ENCODE measurements around the gene C2orf42.
"Not testable (repeated sequence)": the region's sequence is repeated elsewhere in the genome, so short reads cannot be mapped to it uniquely, and the experiment has no call there.

The C2orf42 gene

DNA sequence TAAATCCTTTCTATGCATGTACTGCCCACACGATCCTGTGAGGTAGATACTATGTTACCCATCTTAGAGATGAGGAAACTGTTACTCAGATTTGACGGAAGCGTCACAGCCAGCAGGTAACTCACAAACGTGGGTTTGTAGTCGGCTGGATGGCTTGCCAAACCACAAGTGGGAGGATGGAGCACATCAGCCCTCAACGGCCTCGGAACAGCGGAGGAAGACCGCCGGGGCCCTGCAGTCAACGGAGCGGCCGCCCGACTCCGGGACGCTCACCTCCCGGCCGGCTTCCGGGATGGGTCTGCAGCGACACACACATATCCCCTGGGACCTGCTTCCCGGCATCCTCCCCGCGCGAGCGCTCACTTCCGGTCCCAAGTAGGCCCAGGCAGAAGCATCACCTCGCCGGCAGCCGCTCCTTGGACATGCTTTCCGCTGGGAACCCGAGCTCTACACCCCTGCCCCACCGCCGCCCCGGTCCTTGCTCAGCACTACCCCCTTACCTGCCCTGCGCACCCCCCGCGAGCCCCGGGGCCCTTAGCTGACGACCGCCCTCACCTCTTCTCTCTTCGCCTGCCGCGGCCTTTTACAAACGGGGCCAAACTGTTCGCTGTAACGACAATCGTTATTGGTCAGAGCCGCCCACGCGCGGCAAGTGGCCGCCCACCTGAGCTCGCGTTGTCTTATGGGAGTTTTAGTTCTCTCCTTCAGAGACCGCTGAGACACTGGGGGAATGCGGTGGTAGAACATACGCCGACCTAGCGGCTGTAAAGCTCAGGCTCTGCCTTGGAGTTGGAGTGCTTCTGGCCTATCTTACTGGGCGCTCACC is at the start of gene C2orf42:
TSS of gene C2orf42 (minus strand) at position 602 of the 826 bp plus-strand sequence. CDS start 9,034 bp downstream, outside the sequence.
- peak; percentile 98 for DNase-seq

DNA sequence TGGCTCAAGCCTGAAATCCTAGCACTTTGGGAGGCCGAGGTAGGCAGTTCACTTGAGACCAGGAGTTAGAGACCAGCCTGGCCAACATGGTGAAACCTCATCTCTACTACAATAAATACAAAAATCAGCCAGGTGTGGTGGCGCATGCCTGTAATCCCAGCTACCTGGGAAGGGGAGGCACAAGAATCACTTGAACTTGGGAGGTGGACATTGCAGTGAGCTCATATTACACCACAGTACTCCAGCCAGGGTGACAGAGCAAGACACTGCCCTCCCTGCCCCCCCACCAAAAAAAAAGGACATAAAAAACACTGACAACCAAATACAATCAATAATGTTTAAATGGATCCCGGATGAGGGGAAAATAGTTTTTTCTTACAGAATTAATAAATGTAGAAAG is 49.8 kb upstream of the C2orf42 start:
- DNase-seq: no peak

DNA sequence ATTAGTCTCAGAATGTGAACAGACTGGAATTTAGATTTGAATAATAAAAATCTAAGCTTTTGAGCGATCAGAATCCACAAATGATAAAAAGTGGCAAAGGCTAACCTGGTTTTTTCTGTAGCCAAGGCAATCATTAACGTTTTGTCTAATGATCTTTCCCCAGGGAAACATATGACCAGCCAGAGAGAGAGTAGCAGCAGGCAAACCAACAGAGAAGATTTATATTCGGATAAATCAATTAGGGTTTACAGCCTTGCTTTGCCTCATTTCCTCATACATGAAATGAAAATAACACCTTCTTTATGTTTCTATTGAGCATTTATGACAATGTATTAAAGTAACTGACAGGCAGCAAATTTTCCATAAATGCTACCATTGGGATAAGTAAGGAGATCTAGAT is 43.1 kb upstream of the C2orf42 start:
- no peak for DNase-seq

- DNase-seq: no peak
These were observed 36.0 kb upstream of the C2orf42 start for GRCh38 chr2:70226781-70227180.

DNA sequence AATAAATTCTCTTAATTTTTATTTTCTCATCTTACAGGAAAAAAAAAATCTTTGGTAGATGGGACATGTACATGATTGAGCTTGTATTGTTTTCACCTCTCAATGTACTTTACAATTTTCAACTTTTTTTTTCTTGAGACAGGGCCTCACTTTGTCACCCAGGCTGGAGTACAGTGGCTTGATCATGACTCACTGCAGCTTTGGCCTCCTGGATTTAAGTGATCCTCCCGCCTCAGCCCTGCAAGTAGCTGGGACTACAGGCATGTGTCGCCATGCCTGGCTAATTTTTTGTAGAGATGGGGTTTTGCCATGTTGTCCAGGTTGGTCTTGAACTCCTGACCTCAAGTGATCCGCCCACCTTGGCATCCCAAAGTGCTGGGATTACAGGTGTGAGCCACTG is 32.5 kb upstream of the C2orf42 start:
- not testable (repeated sequence) for DNase-seq

GRCh38 chr2:70214953-70215549 is 24.2 kb upstream of the C2orf42 start:
- DNase-seq: no peak

DNA sequence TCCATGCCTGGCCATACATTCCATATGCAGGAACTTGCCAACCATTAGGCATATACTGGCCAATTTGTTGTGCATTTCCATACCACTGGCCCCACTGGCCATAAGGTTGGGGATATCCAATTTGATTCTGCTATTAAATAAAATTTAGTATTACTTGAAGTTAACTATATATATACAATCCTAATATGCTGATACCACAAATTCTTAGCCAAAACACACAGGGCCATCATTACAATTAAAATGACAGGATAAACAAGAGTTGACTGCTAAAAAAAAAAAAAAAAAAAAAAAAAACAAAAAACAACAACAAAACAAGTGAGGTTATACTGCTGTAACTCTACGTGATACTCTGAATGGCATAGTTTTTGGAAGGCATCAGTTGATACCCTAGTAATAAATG is 23.5 kb upstream of the C2orf42 start:
- no peak for DNase-seq

DNA sequence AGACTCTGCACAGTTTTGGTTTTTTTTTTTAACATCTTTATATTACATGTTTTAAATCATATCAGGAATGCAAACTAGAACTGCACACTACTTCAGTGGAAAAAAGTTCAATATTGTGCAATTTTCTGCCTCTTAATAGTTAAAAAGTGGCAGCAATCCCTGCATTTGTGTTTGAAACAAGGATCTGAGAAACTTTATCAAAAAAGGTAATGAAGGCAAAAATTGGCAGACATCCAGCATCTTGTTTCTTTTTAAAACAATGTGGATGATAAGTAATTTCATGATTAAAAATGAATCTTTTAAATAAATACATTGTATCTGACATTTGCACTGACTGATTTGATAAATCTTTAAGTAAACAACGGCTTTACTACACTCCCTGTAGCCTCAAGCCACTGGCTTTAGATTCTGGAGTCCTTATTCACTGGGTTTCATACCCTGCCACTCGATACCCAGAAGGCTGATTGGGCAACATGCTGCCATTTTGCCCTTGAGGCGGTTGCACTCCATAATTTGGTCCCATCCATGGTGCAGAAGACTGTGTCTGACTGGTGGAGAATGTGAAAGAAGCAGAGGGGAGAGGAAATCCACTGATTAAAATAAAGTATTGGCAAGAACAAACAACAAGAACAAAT is 21.6 kb upstream of the C2orf42 start:
- DNase-seq: no peak

- no peak for DNase-seq
These were observed 20.8 kb upstream of the C2orf42 start for GRCh38 chr2:70211595-70211994.

DNA sequence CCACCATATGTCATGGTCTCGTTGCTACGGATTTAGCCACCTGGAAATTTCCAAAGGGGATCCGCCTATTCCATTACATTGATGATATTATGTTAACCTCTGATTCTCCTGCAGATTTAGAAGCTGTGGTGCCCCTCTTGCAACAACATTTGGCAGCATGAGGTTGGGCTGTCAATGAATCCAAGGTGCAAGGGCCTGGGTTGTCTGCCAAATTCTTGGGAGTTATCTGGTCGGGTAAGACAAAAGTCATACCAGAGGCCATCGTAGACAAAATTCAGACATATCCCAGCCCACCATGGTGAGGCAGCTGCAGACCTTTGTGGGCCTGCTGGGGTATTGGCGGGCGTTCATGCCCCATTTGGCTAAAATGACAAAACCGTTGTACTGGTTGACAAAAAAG is 13.6 kb upstream of the C2orf42 start:
- DNase-seq: no peak

DNA sequence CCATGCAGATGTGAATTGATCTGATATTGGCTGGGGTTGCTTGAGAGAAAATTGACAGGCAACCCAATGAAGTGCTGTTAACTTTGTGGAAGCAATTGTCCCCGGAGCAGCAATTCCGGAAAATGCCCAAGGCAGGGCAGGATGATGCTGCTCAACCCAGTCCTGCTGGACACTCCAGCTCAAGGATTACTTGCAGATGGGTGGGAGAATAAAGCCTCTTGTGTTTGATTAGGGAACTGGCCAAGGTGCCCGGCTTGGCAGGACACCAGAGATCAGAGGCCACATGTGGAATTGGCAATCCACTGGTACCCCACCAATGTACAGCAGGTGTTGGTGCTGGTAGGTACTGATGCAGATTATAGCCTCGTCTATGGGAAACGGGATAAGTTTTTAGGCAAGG is 12.3 kb upstream of the C2orf42 start:
- DNase-seq: no peak

GRCh38 chr2:70202236-70202806 is 11.5 kb upstream of the C2orf42 start:
- DNase-seq: no peak

- no peak for DNase-seq
These were observed 11.0 kb upstream of the C2orf42 start for GRCh38 chr2:70201831-70202230.

DNA sequence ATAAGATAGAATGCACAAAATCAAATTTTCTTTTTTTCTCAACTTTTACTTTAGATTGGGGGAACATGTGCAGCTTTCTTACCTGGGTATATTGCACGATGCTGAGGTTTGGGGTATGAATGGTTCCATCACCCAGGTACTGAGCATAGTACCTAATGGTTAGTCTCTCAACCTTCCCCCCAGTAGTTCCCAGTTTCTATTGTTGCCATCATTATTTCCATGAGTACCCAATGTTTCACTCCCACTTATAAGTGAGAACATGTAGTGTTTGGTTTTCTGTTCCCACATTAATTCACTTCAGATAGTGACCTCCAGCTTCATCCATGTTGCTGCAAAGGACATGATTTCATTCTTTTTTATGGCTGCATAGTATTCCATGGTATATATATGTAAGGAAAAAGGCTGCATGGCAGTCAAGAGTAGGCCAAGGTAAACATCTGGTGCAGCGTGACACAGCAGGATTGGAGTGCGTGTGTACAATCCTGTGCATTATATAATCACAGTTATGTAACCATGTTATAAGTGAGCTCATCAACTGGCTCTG is 10.5 kb upstream of the C2orf42 start:
- no peak for DNase-seq

DNA sequence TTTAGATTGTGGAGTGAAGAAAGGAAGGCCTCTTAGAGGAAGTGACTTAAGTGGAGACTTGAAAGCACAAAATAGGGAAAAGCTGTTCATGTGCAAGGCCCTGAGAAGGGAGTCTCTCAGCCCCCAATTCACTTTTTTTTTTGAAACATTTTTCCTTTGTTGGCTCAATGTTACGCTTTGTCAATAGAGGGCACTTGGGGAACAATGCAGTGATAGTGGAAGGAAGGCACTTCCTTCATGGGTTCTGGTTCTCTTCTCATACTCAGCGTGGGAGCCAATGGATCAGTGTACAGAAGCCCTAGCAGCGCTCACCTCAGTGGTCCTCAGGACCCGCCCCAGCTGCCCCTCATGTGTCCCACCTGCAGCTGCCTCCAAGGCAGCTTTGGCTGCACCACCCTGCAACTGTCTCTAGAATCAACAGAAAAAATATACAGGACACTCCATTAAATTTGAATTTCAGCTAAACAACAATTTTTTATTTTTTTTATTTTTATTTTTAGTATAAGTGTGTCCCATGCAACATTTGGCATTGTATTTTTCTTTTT is 8.6 kb upstream of the C2orf42 start:
- DNase-seq: no peak

DNA sequence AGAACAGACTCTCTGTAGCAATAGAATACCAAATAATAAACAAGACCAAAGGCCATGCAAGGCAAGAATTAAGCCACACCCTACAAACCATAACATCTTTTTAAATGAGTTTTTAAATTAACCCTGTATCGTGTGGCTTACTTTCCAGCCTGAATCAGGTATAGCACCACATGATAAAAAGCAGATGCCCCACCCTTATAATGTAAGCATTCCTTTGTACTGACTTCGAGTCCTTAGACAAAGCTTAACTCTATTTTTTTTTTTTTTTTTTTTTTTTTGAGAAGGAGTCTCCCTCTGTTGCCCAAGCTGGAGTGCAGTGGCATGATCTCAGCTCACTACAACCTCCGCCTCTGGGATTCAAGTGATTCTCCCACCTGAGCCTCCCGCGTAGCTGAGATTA is 1.7 kb upstream of the C2orf42 start:
- DNase-seq: no peak

- no peak for DNase-seq
These were observed 471 bp upstream of the C2orf42 start for GRCh38 chr2:70191244-70191735.

DNA sequence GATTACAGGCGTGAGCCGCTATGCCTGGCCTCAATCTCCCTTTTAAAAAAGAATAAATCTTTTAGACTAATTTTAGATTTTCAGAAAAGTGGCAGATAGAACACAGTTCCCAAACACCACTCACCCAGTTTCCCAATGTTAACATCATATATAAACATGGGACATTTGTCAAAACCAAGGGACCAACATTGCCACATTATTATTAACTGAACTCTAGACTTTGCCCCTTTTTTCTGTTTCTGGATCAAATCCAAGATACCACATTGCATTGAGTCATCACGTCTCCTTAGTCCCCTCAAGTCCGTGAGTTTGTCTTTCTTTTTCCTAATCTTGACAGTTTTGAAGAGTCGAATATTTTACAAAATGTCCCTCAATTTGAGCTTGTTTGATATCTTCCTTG is 2.4 kb downstream of the C2orf42 start:
- DNase-seq: no peak

DNA sequence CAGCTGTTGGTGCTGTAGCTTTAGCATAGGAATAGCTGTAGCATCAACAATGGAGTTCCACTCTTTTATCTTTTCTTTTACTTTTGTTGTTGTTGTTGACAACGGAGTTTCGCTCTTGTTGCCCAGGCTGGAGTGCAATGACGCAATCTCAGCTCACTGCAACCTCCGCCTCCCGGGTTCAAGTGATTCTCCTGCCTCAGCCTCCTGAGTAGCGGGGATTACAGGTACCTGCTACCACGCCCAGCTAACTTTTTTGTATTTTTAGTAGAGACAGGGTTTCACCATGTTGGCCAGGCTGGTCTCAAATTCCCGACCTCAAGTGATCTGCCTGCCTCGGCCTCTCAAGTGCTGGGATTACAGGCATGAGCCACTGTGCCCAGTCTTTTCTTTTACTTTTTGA is 3.6 kb downstream of the C2orf42 start:
- not testable (repeated sequence) for DNase-seq

GRCh38 chr2:70182689-70183088 is 8.1 kb downstream of the C2orf42 start:
- no peak for DNase-seq

DNA sequence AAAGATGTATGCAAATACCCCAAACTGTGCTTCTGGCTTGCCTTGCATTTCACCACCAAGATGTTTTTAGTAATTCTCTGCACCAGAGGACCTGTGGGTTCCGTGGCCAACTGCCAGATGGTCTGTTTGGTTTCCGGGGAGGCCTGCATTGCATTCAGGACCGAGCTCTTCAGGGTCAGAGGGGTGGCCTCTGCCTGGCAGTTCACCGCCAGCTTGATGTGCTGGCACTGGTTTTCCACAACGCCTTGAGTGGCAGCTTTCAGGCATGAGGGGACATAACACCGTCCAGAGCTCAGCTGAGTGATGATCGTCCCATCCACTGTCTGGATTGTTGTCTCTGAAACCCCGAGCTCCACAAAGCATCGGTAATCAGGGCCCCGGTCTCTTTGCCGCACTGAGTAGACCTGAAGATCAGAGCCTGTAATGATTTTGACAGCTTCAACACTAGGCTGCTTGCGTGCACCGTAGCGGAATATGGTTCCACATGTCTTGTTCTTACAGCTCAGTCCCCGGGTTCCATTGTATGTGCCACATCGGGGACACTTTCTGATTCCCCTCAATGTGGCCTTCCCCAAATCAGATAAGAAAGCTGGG is 9.4 kb downstream of the C2orf42 start:
- DNase-seq: no peak

DNA sequence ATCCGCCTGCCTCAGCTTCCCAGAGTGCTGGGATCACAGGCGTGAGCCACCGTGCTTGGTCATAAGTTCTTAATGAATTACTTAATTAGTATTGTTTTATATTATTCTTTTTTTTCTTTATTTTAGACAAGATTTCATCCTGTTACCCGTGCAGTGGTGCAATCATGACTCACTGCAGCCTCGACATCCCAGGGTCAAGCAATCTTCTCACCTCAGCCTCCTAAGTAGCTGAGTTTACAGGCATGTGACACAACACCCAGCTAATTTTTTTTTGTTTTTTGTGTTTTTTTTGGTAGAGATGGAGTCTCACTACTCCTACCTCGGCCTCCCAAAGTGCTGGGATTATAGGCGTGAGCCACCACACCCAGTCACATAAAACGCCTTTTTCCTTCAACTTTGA is 17.3 kb downstream of the C2orf42 start:
- DNase-seq: no peak
